PFSK-1 (cell line): ENCODE results near the gene RYR3.

Experiments used
- FOXP2 ChIP-seq: optimal IDR thresholded peaks from 2 replicates; pipeline ENCODE3; 2011; ENCODE audit warnings: borderline replicate concordance, control low read depth, inconsistent platforms; ENCODE audit not compliant: insufficient read depth; ENCODE audit errors: extremely low read length, extremely low read depth
- POLR2AphosphoS5 ChIP-seq: IDR thresholded peaks from 2 replicates; pipeline ENCODE4 v1.6.1; 2012; ENCODE audit warnings: low read depth, mild to moderate bottlenecking, control low read depth, low read length, moderate library complexity
- SIN3A ChIP-seq: IDR thresholded peaks from 2 replicates; pipeline ENCODE4 v1.6.1; 2012; ENCODE audit warnings: mild to moderate bottlenecking, low read length, moderate library complexity, borderline replicate concordance; ENCODE audit not compliant: insufficient read depth
- TAF1 ChIP-seq: IDR thresholded peaks from 2 replicates; pipeline ENCODE4 v1.6.1; 2012; ENCODE audit warnings: low read length, control low read depth, borderline replicate concordance; ENCODE audit not compliant: insufficient read depth
- TF ChIP-seq, protein P1 (sequence below), 2 experiments: IDR thresholded peaks; 2 replicates each; pipeline versions ENCODE4 v1.6.1 to v1.8.0; 2011 to 2012; ENCODE audit warnings: low read depth in 2 of 2, low read length in 2 of 2, control low read depth in 1 of 2, inconsistent platforms in 1 of 2, mild to moderate bottlenecking in 1 of 2, moderate library complexity in 1 of 2; ENCODE audit not compliant: insufficient read depth in 1 of 2

RYR3 gene

GRCh38 chr15:33326908-33327307 lies 16.1 kb downstream of the RYR3 start:
- TF ChIP-seq SIN3A (no peak), FOXP2 (no peak), POLR2AphosphoS5 (no peak), TAF1 (no peak)
- TF ChIP-seq, protein P1, sequence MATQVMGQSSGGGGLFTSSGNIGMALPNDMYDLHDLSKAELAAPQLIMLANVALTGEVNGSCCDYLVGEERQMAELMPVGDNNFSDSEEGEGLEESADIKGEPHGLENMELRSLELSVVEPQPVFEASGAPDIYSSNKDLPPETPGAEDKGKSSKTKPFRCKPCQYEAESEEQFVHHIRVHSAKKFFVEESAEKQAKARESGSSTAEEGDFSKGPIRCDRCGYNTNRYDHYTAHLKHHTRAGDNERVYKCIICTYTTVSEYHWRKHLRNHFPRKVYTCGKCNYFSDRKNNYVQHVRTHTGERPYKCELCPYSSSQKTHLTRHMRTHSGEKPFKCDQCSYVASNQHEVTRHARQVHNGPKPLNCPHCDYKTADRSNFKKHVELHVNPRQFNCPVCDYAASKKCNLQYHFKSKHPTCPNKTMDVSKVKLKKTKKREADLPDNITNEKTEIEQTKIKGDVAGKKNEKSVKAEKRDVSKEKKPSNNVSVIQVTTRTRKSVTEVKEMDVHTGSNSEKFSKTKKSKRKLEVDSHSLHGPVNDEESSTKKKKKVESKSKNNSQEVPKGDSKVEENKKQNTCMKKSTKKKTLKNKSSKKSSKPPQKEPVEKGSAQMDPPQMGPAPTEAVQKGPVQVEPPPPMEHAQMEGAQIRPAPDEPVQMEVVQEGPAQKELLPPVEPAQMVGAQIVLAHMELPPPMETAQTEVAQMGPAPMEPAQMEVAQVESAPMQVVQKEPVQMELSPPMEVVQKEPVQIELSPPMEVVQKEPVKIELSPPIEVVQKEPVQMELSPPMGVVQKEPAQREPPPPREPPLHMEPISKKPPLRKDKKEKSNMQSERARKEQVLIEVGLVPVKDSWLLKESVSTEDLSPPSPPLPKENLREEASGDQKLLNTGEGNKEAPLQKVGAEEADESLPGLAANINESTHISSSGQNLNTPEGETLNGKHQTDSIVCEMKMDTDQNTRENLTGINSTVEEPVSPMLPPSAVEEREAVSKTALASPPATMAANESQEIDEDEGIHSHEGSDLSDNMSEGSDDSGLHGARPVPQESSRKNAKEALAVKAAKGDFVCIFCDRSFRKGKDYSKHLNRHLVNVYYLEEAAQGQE (IDR thresholded peaks at IDR 0.05; ENCODE audit: insufficient read depth in 1 of 2, low read depth in 2 of 2, low read length in 2 of 2) = no peak

DNA sequence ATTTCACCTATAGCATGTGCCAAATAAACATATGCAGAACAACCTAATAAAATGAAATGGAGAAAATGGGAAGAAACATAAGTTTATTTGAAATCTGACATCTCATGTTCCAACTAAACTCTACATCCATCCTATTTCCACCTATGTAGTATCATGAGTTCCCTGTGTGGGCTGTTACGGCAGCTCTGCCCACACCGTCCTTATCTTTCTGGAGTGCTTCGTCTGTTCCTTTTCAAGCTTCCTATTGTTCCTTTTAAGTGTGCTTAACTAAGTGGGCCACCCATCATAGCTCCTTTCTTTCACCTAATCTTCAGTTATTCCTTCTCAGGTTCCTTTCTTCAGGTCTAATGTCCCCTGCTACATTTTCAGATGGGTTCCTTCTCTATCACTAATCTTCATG lies 17.3 kb downstream of the RYR3 start:
- TF ChIP-seq, protein P1 (IDR thresholded peaks at IDR 0.05; ENCODE audit: insufficient read depth in 1 of 2, low read depth in 2 of 2, low read length in 2 of 2) = no peak
- no peak for TF ChIP-seq TAF1
- no peak for TF ChIP-seq POLR2AphosphoS5
- no peak for TF ChIP-seq SIN3A
- TF ChIP-seq FOXP2 = no peak

DNA sequence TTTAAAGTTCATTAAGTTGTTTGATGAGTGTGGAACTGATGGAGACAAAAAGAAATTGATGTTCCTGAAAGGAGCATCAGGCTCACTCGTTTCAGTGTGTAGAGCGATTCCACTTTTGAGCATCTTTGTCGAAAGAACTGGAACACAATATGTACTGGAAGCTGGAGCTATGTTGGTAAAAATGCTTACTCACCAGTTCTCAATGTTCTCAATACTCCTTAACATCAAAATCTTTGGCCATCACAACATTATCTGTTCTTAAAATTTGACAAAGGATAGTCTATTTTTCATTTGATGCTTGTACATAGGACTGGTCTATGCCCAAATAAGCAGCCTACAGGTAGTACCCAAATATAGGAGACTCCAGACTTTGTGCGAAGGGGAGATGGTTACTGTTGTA lies 18.7 kb downstream of the RYR3 start:
- no peak for TF ChIP-seq SIN3A

GRCh38 chr15:33330931-33331330 lies 20.2 kb downstream of the RYR3 start:
- TF ChIP-seq, protein P1 (IDR thresholded peaks at IDR 0.05; ENCODE audit: insufficient read depth in 1 of 2, low read depth in 2 of 2, low read length in 2 of 2) = no peak
- TF ChIP-seq POLR2AphosphoS5 (no peak), FOXP2 (no peak), TAF1 (no peak), SIN3A (no peak)

DNA sequence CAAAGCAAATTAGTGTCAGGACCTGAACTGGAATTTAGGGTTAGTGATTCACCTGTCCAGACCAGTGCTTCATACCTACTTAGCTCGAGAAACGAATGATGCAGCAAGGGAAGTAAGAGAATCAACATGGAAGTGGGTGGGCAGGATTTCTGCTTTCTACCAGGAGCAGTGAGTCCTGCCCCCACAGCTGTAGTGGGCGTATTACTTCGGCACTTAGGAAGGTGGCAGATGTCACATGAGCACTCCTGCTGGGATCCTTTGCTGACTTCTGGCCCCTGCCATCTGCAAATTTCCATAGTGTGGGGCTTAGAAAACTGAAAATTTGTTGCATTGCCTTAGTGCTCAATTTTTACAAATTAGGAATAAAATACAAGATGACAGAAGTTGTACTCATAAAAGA lies 31.2 kb downstream of the RYR3 start:
- TF ChIP-seq SIN3A (no peak), POLR2AphosphoS5 (no peak), TAF1 (no peak), FOXP2 (no peak)
- TF ChIP-seq, protein P1 (IDR thresholded peaks at IDR 0.05; ENCODE audit: insufficient read depth in 1 of 2, low read depth in 2 of 2, low read length in 2 of 2) = no peak
